CD4-positive, alpha-beta T cell treated with Interleukin-15 for 4 hours (primary cell): ENCODE measurements around the gene ZNF48.
A peak's percentile ranks its signal among the peaks of the same experiment; 100 is the strongest.

Source experiments
- DNase-seq: peaks from one replicate; pipeline ENCODE4 v3.0.0-alpha.2; 2020; ENCODE audit warnings: low spot score

ZNF48 gene

DNA sequence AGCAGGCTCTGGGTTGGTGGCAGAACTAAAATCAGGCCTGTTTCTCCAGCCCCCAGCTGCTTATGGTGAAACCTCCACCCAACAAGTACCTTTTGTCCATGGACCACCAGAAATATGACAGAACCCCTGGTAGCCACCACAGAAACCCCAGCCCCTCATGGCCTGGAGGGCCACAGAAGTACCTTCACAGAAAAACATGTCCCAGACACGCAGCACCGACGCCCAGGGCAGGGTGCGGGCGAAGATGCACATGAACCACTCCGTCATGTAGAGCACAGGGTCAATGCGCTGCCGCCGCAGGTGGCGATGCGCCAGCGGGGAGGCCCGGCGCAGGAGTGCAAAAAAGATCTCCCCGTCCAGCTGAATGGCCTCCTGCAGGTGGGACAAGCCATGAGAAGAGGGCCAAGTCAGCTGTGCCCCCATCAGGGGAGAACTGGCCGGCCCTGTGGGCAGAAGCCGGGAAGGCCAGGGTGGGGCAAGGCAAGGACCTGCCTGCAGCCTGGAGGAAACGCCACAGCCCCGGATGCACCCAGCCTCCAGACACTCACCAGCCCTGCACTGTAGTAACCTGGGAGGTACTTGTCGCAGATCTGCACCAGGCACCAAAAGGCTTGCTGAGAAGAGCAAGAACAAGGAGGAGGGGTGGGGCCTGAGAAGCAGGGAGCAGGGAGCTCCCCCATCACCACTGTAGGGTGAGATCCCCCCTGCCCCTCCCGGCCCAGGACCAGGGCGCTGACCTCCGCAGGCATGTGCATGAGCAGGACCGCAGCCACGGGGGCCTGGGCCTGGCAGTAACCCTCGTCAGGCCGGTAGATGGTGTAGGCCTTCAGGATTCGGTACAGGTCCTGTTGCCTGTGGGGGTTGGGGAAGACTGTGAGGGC, 36.0 kb upstream of the ZNF48 start:
- no peak for DNase-seq

DNA sequence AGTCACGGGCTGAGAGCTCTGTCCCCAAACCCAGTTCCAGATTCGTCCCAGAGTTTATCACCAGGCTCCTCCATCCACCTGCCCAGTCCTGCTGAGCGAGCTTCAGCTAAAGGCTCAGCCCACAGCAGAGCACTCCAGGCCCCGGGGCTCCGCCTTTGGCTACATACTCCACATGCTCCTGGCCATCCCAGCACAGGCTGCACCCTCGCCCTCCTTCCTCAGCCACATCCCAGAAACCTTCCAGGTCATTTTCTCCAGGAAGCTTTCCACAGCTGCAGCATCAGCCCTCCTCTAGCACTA, 35.4 kb upstream of the ZNF48 start:
- no peak for DNase-seq

DNA sequence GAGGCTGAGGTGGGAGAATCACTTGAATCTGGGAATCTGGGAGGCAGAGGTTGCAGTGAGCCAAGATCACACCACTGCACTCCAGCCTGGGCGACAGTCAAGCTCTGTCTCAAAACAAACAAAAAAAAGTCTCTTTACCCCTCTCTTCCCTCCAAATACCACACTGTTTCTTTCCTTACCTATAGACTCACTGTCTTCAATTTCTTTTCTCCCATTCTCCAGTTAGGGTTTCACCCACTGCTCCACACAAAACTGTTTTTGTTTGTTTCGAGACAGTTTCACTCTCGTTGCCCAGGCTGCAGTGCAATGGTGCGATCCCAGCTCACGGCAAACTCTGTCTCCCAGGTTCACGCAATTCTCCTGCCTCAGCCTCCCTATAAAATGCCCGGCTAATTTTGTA, 34.0 kb upstream of the ZNF48 start:
- DNase-seq = no peak

DNA sequence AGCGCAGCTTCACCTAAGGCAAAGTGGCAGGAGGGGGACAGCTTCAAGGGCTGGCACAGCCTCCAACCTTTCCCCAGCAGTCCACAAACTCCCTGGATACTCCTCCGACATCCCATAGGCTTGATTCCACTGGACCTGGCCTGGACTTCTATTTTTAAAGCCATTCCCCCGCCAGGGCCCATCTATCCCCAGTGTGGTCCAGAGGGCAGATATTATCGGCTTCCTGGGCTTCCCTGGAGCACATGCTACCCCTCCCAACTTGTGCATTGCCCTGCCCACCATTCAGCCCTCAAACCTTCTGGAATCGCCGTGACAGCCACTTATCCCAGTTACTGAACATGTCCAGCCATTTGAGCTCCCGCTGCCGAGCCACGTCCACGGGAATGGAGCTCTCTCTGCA, 30.0 kb upstream of the ZNF48 start:
- DNase-seq = no peak

DNA sequence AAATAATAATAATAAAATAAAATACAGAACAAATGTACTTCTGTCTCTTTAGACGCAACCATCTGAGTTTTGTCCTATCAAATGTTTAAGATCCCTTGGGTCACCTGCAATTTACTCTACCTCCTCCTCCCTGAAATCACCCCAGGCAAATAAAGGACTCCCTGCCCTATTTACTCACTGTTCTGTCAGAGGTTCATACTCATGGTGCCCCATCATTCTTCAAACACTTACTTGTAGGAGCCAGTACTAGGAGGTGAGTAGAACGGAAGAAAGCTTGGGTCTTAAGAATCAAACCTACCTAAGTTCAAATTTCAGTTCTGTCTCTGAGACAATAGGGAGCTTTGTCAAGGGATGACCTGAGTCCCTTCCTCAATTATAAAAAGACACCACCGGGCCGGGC, 28.7 kb upstream of the ZNF48 start:
- DNase-seq = no peak

DNA sequence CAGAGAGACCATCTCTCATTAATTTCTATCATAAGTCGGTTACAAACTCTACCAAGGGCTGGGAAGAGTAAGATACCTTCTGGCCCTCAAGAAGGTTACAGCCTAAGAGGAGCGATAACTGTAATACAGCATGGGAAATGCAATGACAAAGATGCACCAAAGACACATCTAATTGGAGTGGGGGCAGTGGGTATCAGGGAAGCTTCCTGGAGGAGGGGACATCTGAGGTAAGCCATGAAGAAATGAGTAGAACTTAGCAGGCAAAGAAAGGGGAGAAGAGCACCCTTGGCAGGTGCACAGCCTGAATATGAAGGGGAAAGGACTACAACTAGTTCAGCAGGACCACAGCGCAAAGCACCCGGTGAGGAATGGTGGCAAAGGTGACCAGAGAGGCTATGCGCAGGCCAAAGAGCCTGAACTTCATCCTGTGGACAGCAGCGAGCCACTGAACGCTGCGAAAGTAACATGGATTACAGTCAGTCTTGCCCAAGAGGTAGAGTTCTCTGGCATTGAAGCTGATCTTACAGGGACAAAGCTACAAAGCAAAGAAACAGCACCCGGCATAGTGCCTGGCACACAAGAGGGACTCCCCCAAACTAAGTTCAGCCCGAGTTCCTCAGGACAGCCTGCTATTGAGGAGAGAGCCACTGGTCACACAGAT, 27.7 kb upstream of the ZNF48 start:
- DNase-seq = no peak

DNA sequence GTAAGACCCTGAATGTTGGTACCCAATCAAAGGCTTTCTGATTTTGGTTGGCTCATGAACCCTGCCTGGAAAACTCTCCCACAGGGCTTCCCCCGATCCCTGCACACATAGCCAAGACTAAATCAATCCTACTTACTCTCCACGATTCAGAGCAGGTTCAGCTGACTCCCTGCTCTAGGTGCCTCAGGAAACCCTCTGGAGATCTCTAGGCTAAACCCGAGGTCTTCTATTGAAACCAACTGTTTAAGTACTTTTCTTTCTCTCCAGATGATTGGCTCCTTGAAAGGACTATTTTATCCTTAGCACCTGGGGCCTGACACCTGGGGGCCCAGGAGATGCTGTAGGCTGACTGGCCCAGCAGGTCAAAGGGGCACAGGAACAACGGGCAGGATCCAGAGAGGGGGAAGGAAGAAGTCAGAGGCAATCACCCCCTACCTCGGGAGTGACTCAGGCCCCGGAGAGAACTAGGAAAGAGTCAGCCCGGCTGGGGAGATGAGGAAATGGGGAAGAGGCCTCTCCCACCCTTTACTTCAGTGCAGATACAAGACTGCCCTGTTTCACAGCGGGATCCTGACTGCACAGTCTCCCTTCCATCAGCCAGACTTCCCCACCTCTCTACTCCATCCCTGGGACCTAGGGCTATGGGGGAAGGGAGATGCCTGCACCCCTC, 27.0 kb upstream of the ZNF48 start:
- DNase-seq = no peak

DNA sequence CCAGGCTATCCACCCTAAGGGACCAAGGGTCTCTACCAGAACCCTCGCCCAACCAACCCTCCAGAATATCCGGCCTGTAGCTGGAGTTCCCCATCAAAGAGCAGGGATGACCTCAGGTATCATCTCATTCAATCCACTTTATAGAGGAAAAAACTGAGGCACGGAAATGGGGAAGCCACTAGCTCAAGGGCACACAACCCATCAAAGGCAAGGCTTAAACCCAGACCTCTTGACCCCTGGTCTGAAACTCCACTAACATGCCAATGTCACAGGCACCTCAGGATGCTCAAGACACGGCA, 26.5 kb upstream of the ZNF48 start:
- DNase-seq = no peak

DNA sequence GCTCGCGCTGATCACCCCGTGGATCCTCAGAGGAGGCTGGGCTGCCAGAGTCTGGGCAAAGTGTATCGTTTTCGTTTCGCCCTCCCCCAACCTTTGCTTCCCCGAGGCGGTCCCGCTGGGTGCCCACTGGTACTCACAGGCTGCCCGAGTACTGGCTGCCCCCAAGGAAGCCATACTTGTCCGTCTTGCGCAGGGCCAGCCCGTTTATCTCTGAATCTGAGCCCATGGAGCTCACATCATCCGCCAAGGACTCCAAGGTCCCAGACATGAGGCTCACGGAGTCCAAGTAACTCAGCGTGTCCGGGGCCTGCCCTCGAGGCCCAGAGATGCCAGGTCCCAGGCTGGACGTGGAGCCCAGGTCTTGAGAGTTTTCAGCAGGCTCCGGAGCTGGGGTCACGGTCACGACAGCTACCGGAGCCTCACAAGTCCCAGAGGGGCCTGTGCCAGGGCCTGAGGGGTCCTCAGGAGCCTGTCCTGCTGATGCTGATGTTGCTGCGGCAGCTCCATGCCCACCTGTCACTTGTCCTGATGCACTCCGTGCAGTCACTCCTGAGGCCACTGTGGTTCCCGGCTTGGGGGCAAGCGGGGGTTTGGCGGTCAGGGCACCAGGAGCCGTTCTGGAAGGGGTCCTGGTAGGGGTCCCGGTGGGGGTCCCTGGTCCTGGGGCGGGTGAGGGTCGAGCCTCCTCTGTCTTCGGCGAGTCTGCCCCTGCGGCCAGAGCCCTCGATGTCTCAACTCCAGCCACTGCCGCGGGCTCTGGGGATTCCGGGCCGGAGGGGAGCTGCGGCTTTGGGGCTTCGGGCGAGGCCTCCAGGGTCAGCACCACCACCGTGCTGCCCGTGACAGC, 25.9 kb upstream of the ZNF48 start:
- no peak for DNase-seq

DNA sequence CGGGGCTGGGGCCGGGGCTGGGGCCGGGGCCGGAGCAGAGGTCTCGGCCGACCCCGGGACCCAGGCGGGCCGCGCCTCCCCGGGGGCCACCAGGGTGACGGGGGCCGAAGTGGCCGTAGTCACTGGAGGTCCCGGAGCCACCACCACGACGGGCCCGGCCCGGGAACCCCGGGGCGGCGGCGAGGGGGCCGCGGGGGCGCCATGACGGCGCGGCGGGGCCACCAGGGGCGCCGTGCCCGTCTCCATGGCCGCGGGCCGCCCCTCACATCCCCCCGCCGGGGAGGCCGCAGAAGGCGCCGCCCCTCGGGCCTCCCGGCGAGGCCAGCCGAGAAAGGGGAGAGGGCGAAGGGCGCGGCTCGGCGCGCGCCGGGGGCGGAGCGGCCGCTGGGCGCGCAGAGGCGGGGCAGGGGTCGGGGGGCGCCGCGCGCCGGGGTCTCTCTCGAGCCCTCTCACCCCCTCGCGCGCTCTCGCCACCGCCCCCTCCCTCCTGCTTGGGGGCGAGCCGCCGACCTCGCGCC, 25.2 kb upstream of the ZNF48 start:
- DNase-seq = no peak

DNA sequence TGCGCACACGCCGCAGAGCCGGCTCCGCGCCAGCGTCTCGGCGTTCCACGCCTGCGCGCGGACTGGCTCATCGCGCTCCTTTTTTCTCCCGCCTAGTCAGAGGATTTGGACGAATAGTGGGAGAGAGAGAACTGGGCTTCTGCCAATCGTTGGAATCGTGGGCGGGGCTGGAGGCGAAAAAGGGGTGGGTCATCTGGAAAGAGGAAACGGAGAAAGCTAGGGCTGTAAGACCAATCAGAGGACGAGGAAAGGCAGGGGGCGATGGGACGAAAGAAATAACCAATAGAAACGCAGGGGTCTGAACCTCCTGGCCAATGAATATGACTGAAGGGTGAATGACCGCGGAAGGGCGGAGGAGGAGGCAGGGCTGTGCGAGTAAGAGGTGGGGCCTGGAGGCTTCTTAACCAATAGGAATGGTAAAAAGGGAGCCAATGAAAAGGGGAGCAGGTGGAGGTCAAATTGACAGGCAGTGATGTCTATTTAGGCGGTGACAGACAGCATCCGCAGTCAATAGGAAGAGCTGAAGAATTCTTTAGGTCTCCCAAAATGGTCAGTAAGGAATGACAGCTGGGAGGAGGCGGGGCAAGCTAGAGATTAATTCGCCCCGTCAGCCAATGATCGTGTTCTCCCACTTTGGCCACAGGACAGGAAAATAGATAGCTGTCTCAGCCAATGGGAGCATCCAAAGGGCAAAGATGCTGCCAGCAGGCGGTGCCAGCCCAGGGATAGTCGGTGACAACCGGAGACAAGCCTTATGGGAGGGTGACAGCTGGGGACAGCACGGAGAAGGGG, 24.6 kb upstream of the ZNF48 start, which contains the start of gene TBC1D10B:
Gene TBC1D10B (minus strand): TSS at position 39 of the 792 bp plus-strand sequence. CDS start 311 bp downstream, outside the sequence.
- DNase-seq = peak; percentile 100

DNA sequence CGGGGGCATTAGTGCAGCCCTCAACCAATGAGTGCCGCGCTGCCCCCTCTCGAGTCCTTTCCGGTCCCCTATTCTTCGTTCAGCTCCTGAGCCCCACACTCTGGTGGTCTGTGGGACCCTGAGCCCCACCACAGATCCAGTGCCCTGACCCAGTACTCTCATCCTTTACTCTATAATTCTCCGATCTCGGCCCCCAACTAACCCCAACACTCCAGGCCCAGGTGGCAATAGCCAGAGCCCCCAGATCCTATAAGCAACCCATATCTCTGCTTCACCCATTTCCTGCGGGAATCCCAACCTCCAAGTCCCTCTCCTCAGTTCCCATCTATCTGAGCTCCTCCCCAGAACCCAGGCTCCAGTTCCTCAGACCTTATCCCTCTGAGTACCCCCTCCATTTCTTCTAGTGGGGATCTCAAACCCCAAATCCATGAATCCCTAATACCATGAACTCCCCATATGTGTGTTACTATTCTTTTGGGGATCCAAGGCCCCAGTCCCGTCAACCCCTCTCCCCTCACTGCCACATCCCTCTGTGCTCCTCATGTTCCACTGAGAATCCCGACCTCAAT, 23.9 kb upstream of the ZNF48 start:
- DNase-seq = no peak

DNA sequence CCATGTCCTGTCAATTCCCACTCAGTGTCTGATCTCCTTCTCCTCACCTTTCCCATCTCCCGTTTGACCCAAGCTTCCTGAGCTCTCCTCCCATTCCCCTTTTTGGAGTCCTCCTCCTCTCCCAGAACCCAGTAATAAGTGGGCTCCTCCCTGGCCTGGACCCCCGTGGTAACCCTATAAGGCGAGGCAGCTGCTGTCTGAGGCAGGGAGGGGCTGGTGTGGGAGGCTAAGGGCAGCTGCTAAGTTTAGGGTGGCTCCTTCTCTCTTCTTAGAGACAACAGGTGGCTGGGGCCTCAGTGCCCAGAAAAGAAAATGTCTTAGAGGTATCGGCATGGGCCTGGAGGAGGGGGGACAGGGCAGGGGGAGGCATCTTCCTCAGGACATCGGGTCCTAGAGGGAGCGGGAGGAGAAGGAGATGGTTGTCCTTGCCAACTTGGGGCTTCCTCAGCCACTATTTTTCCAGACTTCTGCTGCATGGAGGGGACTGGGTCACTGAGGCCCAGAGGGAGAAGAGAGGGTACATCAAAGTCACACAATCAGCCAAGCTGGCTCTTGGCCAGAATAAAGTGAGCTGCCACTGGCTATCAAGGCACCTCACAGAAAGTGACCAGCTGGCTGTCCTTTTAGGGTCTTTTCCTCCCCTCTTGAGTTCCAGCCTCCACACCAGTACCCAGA, 23.0 kb upstream of the ZNF48 start:
- DNase-seq = no peak

DNA sequence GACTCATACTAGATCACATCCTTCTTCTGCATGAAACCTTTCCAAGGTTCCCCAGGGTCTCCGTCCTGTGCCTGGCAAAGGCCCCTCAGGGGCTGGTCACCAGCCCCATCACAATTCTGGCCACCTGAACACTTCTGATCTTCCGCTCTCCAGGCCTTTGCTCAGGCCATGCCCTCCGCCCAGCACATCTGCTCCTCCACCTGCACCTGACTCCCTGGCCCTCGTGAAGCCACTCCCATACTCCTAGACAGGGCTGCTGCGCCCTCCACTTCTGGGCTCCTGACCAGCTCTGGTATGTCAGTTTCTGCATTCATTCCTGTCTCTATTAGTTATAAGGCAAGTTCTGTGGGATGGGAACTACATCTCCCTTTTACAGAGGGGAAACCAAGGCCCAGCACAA, 22.5 kb upstream of the ZNF48 start:
- DNase-seq = no peak

DNA sequence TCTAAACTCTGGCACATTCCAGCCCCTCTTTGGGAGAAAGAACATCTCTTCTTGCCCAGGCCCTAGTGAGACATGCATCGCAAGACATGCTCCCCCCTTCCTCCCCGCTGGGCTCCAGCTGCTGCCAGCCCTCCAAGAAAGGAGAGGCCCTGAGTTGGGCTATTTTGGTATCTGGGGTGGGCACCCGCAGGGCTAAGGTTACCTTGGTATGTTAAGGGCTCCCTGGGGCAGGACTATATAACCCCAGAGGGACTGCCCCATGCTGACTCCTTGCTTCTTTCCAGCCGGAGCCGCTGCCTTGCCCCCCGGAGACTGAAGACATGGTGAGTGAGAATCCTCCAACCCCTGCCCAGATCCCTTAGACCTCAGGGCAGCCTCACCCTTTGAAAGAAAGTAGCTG, 20.7 kb upstream of the ZNF48 start, which contains the start of gene MYL11:
Gene MYL11 (plus strand): TSS at position 265 of the 400 bp plus-strand sequence. CDS start 56 bp downstream, at position 321.
- no peak for DNase-seq

DNA sequence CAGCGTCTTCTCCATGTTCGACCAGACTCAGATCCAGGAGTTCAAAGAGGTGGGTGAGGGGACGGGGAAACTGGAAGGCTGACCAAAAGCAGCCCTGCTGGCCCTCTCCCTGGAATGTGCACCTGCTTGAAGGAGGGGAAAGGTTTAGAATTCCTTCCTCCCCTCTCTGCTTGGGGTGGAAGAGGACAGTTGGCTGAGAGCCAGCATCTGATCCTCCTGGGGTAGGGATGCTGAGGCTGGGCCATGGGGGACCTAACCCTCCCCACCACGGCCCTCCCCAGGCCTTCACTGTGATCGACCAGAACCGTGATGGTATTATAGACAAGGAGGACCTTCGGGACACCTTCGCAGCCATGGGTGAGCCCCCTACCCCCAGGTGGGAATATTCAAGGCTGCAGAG, 19.4 kb upstream of the ZNF48 start:
- DNase-seq = no peak

DNA sequence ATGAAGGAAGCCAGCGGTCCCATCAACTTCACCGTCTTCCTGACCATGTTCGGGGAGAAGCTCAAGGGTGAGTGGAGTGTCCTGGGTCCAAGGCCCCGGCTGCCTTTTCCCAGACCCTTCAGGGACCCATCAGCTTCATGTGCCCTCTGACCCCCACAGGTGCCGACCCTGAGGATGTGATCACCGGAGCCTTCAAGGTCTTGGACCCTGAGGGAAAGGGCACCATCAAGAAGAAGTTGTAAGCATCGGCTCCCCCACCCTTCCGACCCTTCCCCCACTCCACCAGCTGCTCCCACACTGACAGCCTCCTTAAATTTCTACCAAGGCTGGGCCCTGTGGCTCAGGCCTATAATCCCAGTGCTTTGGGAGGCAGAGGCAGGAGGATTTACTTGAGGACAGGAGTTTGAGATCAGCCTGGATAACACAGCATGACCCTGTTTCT, 18.7 kb upstream of the ZNF48 start:
- DNase-seq = no peak

DNA sequence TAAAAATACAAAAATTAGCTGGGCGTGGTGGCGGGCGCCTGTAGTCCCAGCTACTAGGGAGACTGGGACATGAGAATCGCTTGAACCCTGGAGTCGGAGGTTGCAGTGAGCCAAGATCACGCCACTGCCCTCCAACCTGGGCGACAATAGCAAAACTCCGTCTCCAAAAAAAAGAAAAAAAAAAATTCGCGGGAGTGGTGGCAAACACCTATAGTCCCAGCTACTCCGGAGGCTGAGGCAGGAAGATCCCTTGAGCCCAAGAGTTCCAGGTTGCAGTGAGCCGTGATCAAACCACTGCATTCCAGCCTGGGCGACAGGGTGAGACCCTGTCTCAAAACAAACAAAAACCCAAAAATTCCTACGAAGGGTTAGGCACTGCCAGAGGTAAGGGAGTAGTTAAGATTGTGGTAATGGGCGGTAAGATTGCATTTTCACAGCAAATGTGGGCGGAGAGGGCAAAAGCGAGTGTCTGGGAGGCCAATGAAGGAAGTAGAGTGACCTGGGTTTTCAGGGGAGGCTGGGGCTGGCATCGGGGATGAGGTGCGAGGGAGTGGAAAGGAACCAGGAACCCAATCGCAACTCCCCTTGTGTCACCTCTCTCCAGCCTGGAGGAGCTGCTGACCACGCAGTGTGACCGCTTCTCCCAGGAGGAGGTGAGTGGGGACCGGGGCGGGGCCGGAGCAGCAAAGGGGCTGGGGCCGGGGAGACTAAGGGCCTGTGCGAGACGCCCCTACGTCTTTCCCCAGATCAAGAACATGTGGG, 18.0 kb upstream of the ZNF48 start:
- DNase-seq = no peak

DNA sequence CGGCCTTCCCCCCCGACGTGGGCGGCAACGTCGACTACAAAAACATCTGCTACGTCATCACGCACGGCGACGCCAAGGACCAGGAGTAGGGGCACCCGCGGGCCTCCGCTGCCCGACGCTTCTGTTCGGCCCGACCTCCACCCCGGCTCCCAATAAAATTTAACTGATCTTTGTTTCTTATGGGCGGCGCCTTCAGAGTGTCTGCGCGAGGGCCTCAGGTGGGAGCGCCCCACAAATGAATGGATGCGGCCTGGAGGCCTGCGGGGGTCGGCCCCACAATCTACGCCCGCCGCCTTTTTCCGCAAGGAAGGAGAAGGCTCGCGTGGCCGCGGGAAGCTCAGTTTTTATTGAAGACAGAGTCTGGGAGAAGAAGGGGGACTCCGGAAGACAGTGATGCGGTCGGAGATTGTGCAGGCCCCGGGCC, 17.4 kb upstream of the ZNF48 start:
- peak; percentile 90 for DNase-seq
